Kidney epithelial cell (primary cell): ENCODE measurements around the gene CHD5. TPM values are rescaled to one million over a fixed set of nuclear protein-coding genes. Genes with fewer than 3 reads are reported as not detected.

Source experiments
- DNase-seq: peaks from one replicate; pipeline ENCODE4 v3.0.0-alpha.2; 2010; ENCODE audit warnings: low read depth
- H3K27me3 ChIP-seq: 2 replicates; pipeline ENCODE4 v1.6.0; 2011; ENCODE audit warnings: low read length; ENCODE audit not compliant: control insufficient read depth, insufficient read depth
- H3K36me3 ChIP-seq: 2 replicates; pipeline ENCODE4 v1.5.1; 2011; ENCODE audit warnings: low read length; ENCODE audit not compliant: control insufficient read depth, insufficient read depth
- H3K4me3 ChIP-seq: 2 replicates; pipeline ENCODE4 v1.5.1; 2011; ENCODE audit warnings: low read depth, mild to moderate bottlenecking, control low read depth, low read length
- total RNA-seq: library from RNA; depleted of rRNA; stranded (reverse); fragments of >200 nt; gene quantifications from 2 replicates; pipeline ENCODE4 v1.2.3, GENCODE V29; 2015
- TF ChIP-seq, protein P1 (sequence below): IDR thresholded peaks from 2 replicates; pipeline ENCODE4 v1.5.1; 2011; ENCODE audit warnings: mild to moderate bottlenecking, moderate library complexity, low read length, control low read depth, inconsistent platforms; ENCODE audit not compliant: insufficient read depth, poor library complexity, severe bottlenecking

CHD5 gene
- total RNA-seq, 1 donor from 2014 or later: 0.08 TPM

DNA sequence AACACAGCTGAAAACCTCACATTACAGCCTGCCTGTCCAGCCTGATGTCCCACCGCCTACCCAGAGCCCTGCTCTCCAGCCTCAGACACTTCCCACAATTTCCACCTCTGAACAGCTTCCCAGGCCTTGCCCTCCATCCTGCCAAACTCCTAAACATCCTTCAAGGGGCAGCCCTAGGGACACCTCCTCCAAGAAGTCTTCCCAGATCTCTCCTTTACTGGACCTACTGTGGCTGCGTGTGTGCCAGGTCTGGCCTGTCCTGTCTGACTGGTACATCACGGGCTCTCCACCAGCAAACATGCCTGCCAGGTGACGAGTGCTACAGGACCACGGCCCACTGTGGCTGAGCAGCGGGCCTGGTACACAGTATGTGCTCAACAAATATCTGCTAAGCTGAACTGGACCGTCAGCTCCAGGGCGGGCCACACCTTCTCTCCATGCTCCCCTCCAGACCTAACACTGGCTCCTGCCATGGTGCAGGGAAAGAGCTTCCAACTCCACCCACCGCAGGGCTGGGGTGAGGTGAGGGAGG lies 28.8 kb downstream of the CHD5 start:
- DNase-seq: no peak
- no peaks in the 10 kb centered on the region for H3K36me3 ChIP-seq
- TF ChIP-seq, protein P1, sequence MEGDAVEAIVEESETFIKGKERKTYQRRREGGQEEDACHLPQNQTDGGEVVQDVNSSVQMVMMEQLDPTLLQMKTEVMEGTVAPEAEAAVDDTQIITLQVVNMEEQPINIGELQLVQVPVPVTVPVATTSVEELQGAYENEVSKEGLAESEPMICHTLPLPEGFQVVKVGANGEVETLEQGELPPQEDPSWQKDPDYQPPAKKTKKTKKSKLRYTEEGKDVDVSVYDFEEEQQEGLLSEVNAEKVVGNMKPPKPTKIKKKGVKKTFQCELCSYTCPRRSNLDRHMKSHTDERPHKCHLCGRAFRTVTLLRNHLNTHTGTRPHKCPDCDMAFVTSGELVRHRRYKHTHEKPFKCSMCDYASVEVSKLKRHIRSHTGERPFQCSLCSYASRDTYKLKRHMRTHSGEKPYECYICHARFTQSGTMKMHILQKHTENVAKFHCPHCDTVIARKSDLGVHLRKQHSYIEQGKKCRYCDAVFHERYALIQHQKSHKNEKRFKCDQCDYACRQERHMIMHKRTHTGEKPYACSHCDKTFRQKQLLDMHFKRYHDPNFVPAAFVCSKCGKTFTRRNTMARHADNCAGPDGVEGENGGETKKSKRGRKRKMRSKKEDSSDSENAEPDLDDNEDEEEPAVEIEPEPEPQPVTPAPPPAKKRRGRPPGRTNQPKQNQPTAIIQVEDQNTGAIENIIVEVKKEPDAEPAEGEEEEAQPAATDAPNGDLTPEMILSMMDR: no peak
- no peak overlapping the region for H3K4me3 ChIP-seq
- peaks cover 27% of the 10 kb centered on the region for H3K27me3 ChIP-seq

DNA sequence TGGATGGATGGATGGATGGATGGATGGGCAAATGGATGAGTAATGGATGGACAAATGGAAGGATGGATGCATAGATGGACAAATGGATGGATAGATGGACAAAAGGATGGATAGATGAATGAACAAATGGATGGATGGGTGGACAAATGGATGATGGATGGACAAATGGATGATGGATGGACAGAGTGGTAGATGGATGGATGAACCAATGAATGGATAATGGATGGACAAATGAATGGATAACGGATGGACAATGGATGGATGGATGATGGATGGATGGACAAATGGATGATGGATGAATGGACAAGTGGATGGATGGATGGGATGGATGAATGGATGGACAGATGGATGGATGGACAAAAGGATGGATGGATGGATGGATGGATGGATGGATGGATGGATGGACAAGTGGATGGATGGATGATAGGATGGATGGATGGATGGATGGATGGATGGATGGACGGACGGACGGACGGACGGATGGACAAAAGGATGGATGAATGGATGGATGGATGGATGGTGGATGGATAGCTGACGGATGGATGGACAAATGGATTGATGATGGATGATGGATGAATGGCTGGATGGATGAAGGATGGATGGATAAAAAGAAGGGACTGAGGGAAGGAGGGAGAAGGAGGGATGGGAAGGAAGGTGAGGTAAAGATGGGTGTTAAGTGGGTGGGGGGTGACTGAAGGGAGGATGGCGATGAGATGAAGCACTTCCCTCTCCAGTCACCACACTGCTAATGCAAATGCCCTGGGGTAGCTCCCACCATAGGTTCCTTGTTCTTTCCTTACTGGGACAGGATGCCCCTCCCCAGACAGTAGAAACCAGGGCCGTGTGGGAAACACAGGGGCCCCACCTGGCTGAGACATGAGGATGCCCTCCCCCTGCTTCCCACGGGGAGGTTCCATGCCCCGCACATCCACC lies 29.8 kb downstream of the CHD5 start:
- no peak overlapping the region for H3K4me3 ChIP-seq
- TF ChIP-seq, protein P1: no peak
- H3K36me3 ChIP-seq: no peaks in the 10 kb centered on the region
- DNase-seq: no peak
- H3K27me3 ChIP-seq: peaks cover 36% of the 10 kb centered on the region

DNA sequence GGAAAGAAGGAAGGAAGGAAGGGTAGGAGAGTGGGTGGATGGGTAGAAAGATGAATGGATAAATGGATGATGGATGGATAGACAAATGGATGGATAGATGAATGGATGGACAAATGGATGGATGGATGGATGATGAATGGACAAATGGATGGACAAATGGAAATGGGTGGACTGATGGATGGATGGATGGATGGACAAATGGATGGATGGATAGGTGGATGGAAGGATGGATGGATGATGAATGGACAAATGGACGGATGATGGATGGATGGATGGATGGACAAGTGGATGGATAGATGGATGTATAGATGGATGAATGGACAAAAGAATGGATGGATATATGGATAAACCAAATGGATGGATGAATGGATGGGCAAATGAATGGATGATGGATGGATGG lies 30.5 kb downstream of the CHD5 start:
- Histone ChIP-seq H3K36me3 (no peaks in the 10 kb centered on the region), H3K4me3 (no peak overlapping the region), H3K27me3 (peaks cover 43% of the 10 kb centered on the region)
- DNase-seq: no peak
- TF ChIP-seq, protein P1: no peak

DNA sequence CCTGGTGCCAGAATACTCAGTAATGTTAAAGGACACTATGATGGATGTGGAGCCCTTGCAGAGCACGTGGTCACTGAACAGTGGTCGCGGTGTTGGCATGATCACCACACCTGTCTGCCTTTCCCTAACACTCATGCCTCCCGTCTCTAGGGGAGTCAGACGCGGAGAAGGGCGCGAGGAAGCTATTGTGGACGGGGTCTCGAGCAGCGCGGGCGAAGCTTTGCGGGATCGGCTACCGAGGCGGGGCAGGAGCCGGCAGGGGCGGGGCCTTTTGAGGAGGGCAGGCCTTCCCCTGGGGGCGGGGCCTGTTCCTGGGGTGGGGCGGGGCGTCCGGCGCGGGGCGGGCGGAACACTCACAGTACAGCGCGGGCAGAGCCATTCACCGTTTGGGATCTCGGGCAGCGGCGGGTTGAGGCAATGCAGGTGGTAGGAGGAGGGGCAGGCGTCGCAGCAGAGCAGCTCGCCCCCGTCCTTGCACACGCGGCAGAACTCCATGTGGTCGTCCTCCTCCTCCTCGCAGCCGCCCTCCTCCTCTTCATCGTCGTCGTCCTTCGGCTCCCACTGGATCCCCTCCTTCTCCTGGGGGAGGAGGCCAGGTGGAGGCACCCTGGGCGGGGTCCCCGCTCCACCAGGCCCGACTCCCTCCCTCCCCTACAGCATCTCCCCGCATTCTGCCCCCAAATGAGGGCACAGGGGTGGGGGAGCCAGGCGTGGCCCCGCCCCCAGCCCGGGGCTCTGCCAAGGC lies 31.5 kb downstream of the CHD5 start:
- H3K36me3 ChIP-seq: no peaks in the 10 kb centered on the region
- H3K4me3 ChIP-seq: no peak overlapping the region
- no peak for DNase-seq
- TF ChIP-seq, protein P1: no peak
- peaks cover 50% of the 10 kb centered on the region for H3K27me3 ChIP-seq

DNA sequence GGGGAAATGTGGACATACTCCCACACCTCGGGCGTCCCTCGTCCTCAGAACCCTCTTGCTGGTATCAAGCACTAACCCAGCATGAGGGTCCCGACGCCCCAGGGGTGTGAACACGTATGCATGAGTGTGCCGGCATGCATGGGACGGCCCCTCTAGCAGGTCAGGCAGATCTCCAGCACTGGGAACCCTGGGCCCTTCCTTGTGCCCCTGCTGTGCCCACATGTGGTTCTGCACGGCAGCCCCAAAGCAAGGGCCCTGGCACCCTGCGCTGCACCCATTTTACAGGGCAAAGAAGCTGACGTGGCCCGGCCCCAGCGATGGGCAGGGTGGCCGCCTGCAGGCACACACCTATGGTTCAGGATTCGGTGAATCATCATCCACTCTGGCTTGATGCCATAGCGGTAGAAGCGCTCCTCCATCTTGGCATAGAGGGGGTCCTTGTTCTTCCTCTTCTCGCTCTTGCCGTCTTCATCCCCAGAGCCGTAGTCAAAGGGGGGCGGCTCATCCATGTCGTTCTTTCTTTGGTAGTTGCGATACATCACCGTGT lies 34.2 kb downstream of the CHD5 start:
- TF ChIP-seq, protein P1: no peak
- H3K27me3 ChIP-seq: peaks cover 48% of the 10 kb centered on the region
- H3K4me3 ChIP-seq: no peak overlapping the region
- no peaks in the 10 kb centered on the region for H3K36me3 ChIP-seq
- DNase-seq: no peak
